ENCODE results near the gene MTA3.

DNA sequence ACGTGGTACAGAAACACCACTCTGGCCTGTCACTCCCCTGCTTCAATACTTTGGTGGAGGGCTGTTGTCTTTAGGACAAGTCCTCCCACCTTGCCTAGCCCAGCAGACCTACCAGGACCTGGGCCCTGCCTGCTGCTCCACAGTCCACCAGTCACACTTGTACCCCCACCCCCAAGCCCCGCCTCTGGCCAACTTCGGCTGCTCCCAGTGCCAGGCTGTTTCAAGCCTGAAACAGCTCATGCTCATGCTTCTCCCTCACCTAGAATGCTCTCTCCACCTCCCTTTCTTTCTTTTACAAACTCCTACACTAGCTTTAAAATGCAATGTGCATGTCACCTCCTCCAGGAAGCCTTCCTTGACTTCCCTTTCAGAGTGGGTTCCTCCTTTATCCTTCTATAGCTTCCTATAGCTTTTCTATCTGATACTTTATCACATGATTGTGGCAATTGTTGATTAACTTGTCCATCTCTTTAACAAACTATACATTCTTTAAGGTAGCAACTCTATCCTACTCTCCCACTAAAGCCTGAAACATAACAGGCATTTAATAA, 200.3 kb downstream of the MTA3 start:
- TF ChIP-seq, protein P1, sequence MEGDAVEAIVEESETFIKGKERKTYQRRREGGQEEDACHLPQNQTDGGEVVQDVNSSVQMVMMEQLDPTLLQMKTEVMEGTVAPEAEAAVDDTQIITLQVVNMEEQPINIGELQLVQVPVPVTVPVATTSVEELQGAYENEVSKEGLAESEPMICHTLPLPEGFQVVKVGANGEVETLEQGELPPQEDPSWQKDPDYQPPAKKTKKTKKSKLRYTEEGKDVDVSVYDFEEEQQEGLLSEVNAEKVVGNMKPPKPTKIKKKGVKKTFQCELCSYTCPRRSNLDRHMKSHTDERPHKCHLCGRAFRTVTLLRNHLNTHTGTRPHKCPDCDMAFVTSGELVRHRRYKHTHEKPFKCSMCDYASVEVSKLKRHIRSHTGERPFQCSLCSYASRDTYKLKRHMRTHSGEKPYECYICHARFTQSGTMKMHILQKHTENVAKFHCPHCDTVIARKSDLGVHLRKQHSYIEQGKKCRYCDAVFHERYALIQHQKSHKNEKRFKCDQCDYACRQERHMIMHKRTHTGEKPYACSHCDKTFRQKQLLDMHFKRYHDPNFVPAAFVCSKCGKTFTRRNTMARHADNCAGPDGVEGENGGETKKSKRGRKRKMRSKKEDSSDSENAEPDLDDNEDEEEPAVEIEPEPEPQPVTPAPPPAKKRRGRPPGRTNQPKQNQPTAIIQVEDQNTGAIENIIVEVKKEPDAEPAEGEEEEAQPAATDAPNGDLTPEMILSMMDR (IDR thresholded peaks at IDR 0.05) = no peak
- no peak for TF ChIP-seq POLR2AphosphoS5 (IDR thresholded peaks at IDR 0.05)
- TF ChIP-seq POLR2A (IDR thresholded peaks at IDR 0.05) = no peak

All from upper lobe of left lung (tissue), 4 donors.